ENCODE results near the gene LAPTM5.
"Not testable (repeated sequence)": the region's sequence is repeated elsewhere in the genome, so short reads cannot be mapped to it uniquely, and the experiment has no call there.

The LAPTM5 gene

DNA sequence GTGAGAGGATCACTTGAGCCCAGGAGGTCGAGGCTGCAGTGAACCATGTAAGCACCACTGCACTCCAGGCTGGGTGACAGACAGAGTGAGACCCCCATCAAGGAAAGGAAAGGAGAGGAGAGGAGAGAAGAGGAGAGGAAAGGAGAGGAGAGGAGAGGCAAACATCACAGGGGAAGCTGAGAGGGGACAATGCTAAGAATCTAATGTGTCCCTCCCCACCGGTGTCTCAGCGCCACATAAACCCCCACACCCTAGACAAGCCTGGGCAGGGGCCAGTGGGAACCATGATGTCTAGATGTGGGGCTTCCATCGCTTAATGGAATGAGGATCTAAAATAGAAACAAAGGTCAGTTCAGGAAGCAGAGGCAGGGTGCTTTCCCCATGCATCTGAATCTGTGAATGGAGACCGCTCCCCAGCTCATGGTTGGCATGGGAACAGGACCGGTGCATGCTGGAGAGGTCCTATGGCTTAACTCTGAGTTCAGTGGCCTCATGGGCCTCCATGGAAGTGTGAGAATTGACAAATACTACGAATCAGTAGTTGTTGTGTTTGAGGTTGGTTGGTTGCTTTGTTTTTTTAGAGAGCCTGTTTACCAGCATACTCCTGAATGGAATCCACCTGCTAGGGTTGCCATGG is 16.3 kb upstream of the LAPTM5 start:
- no peak overlapping the region for H3K4me3 ChIP-seq (ENCODE audit: low read depth, low read length)

DNA sequence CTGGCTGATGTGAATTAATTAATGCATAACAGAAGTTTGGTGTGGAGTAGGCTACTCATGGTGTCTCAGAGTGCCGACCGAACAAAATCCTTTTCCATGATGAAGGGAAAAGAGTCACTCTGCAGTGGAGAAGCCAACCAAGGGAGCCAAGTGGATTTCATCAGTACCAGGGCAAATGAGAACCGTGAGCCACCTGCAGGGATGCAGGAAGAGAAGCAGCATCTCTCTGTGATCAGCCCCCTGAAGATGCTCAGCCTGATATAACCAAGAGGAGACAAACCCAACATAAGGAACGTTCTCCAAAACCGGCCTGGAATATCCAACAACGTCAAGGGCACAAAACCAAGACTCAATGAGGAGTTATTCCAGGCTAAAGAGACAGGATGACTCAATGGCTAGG is 13.4 kb upstream of the LAPTM5 start:
- no peak overlapping the region for H3K4me3 ChIP-seq (ENCODE audit: low read depth, low read length)

DNA sequence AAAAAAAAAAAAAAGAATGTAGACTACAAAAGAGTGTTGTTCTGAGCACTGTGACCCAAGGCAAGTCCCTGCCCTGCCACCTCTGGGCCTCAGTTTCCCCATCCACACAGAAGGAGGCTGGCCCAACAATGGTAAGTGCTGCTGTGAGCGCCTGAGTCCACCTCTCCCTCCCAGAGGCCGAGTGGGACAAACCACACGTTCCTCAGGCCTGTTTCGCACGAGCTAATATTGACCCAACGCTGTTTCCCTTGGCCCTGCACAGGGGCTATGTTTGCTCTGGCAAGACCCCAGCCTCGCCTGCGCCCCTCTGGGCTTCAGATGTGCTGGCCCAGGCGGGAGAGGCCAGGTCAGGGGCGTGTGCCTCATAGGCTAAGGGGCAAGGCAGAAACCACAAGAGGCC is 12.6 kb upstream of the LAPTM5 start:
- no peak overlapping the region for H3K4me3 ChIP-seq (ENCODE audit: low read depth, low read length)

DNA sequence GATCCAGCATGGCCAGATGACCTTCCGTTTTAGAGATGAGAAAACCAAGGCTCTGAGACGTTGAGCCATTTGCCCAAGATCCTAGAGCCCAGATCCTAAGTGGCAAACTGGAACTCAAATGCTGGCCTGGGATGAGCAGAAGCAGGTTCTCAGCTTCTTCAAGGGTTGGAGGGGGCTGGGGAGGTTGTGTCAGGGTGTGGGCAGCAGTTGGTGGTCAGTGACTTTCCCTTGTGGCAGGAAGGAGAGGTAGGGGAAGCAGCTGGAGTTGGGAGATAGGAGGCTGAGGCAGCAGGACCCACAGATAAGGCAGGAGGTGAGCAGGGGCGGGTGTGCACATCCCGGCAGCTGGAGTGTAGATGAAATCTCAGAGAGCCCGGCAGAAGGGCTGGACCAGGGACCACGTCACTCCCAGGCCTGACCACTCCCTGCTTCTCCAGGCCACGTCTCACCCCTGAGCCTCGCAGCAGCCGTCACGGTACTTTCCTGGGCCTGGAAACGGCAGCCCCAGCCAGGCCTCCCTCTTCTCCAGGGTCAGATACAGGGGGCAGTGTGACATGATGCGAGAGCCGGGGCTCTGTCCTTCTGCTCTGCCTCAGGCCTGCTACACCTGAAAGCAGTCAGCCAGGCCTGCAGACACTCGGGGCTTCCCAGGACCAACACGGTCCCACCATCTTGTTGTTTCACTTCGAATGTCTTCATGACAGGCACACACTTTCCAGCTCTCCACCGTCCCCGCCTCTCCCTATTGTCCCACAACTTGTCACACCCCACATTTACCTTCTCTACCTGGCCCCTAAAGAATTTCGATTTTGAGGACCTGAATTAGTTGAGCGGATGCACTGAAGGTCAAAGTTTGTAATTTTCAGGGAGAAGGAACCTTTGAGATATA is 11.5 kb upstream of the LAPTM5 start:
- H3K4me3 ChIP-seq (ENCODE audit: low read depth, low read length), result no peak overlapping the region

DNA sequence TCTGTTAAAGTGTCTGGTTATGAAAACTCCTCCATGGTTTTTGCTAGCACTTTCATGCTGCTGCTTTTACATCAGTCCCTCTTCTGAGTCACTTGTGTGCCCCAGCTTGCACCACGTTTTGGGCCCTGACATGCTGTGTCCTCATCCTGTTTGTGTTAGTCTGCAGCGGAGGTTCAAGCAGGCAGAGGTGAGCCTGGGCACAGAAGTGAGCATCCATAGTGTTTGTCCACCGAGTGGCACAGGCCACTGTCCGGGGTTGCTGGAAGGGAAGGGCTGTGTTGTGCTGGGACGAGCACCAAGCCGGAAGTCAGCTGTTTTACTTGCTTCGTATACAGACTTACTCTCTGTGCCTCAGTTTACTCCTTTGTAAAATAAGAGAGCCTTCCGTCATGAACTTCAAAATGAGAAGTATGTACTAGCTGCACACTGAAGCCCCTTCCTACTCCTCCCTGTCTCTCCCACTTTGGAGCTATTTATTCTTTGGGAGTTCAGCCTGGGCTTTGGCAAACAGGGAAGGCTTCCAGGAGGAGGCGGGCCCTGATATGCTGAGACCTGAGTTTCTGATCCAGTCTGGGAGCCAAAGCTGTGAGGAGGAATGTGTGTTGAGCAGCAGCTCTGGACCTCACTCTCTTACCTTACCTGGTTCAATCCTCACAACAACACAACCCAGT is 10.7 kb upstream of the LAPTM5 start:
- no peak overlapping the region for H3K4me3 ChIP-seq (ENCODE audit: low read depth, low read length)

DNA sequence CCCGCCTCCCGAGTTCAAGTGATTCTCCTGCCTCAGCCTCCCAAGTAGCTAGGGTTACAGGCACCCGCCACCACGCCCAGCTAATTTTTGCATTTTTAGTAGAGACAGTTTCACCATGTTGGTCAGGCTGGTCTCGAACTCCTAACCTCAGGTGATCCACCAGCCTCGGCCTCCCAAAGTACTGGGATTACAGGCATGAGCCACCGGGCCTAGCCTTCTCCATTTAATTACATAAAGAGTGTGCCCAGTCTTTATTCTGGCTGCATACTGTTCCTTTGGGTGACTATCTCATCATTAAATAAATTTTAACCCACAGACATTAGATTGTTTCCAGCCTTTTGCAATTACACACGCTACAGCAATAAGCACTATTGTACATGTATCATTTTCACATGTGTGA is 9.4 kb upstream of the LAPTM5 start:
- H3K4me3 ChIP-seq (ENCODE audit: low read depth, low read length), result not testable (repeated sequence)

DNA sequence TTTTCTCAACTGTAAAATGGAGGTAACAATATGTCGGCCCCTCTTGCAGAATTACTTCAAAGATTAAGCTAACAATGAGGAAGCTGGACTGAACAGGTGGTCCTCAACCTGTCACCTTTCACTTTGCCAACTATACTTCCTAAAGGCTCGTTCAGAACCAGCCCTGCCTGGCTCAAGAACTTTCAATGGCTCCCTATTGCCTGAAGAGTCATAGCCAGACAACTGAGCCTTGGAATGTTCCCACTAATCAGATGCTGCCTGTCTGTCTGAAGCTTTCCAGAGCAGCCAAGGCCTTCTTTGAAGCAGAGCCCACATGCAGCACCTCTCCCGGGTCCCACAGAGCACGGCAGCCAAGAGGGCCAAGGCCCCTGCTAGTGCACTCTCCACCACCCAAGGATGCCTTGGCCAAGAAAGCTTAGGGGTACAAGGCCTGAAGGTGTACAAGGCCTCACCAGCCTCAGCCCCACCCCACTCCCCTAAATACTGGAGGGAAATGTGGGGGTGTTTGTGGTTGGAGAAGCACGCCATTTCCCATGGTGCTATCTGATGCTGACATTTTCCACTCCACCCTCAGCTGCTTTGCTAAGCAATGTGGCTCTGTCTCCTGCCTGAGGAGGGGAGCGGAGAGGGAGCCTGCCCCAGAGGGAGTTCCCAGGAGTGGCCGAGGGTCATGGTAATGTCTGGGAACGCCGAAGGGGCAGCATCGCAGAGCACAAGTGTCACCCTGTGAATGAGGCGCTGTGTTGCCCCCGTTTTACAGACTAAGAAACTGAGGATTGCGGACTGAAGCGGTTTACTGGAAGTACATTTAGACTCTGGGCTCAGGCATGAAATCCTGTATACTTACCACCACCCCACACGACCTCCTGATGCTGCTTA is 8.2 kb upstream of the LAPTM5 start:
- no peak overlapping the region for H3K4me3 ChIP-seq (ENCODE audit: low read depth, low read length)

DNA sequence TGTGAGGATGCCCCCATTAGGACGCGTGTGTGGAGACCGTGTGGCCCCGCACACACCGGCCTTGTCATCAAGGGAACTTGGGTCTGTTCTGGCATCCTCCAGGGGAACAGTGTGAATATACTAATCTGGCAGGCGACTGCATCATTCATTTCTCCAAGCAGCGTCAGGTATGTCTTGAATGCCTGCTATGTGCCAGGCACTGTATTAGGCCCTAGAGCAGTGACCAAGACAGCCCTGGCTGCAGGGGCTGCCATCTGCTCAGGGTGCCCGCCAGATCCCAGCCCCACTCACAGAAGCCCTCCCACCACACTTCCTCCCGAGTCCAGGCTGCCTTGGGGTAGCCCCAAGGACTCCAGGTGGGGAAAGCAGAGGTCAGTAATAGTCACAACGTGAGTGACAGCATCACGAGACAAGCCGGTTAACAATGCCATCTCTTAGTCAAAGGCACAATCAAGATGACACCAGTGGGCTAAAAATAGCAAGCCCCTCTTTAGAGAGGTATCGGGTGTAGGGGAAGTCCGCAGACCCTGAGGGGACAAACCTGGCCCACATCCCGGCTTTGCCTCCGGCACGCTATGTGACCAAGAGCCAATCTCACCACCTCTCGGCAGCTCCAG is 7.5 kb upstream of the LAPTM5 start:
- H3K4me3 ChIP-seq (ENCODE audit: low read depth, low read length), result no peak overlapping the region

DNA sequence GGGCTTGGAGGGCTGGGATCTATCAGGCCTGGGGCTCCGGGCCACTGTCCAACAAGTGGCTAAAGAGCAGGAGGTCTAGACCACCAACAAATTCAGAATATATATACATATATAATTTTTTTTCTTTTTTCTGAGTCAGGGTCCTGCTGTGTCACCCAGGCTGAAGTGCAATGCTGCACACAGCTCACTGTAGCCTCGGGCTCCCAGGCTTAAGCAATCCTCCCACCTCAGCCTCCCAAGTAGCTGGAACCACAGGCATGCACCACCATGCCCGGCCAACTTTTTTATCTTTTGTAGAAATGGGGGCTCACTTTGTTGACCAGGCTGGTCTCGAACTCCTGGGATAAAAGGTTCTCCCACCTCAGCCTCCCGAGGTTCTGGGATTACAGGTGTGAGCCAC is 6.8 kb upstream of the LAPTM5 start:
- no peak overlapping the region for H3K4me3 ChIP-seq (ENCODE audit: low read depth, low read length)

DNA sequence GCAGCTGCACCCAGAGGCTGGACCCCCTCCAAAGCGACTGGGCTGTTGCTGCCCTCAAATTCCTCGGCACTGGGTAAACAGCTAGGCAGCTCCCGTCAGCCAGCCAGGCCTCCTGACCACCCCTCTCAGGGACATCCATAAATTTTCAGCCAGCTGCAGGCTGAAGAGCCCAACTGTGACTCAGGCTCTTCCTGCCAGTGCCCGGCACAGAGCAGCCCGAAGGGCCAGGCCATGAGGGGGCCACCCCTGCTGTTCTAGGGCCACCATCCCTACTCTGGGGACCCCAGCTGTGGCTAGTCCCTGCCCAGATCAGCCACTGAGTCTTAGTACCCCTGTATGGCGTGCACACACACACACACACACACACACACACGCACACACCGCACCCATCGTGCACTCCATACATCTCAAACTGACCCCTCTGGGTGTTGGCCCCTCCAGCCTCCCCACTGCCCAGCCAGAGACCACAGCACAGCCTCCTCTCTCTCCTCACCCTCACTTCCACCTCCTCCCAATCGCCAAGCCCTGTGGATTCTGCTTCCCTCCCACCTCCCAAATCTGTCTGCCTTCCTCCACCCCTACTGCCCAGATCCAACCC is 6.2 kb upstream of the LAPTM5 start:
- H3K4me3 ChIP-seq (ENCODE audit: low read depth, low read length), result no peak overlapping the region

DNA sequence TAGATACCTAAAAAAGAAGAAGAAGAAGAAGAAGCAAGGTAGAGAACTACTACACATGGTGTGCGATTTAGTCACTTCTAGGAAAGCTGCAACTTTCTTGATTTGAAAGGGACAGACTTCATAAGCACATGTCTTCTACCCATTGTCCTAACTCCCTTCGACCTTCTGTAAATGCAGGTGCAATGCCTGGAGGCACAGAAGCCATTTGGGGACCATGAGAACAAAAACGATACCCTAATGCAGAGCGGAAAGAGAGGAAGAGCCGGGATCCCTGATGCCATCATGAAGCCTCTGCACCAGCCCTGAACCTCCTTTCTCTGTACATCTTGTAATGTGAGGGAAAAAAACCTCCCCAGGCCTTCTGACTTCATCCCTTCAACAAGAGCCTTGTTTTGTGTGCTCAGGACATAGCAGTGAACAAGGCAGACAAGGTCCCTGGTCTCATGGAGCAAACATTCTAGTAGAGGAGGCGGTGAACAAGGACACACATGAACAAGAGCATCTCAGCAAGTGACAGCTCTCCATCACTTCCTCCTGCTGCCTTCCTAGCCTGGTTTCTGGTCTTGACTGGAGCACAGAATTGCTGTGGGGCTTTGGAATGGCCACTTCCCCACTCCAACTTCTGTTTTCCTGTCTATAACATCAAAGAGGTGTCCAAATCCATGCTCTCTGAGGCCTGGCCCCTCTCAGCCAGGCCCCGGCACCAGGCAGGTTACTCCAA is 5.5 kb upstream of the LAPTM5 start:
- no peak overlapping the region for H3K4me3 ChIP-seq (ENCODE audit: low read depth, low read length)

DNA sequence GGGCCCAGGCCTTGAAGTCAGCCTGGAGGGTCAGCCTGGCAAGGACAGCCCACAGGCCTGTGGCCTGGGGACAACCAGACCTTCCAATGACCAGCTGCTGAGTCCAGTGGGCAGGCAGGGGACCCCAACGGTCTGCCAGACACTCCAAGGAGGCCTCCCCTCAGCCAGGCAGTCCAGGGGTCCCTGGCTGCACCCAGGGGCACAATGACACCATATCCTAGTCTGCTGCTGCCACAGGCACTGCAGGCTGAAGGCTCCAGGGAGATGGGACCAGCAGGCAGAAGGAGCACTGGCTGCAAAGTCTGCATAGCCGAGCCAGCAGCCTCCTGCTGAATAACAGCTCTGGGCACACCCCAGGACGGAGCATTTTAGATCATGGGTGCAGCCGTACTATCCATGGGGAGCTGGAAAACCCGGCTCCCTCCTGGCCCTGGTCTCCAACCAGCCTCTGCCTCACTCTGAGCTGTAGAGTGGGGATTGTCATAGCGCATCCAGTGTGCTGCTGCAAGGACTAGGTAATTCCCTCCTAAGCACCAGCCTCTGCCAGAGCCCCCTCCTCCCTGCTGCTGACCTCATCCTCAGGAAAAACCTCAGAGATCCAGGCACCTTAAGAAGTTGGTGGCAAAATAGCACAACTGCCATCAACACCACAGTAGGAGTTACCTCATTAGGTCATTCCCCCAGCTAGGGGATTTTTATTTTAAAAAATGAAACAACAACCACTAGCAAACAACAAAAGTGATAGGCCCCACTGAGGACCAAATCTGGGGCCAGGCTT is 4.8 kb upstream of the LAPTM5 start:
- H3K4me3 ChIP-seq (ENCODE audit: low read depth, low read length), result no peak overlapping the region

DNA sequence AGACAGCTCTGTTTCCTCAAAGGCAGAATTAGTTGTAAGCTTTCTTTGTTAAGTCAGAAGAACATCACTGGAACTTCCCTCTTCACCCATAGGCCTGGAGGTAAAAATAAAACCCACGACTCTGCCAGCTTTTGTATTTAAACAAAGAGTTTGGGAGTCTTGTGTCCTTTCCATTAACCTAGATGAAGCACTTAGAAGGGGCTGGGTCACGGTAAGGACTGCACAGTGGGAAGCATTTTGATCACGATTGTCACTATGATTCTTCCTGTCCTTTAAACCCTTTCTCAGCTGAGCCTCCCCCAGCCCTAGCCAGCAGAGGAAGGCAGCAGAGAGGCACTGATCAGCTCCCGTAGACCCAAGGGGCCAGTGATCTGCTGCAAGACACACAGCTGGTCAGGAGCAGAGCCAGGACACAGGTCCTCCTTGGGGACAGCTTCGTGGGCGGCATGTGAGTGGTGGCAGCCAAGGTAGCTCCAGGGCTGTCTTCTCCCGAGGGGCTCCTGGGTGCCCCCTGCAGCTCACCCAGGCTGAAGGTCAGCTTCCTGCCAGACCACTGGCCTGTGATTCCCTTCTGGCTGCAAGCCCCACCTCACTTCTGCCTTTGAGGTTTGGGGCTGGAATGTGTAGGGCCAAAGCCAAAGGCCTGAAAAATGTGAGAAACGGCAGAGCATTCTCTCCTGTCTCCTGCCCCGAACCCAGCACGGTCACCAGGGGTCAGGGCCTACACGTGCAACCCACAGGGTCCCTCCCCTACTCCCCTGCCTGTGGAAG is 4.0 kb upstream of the LAPTM5 start:
- no peak overlapping the region for H3K4me3 ChIP-seq (ENCODE audit: low read depth, low read length)

DNA sequence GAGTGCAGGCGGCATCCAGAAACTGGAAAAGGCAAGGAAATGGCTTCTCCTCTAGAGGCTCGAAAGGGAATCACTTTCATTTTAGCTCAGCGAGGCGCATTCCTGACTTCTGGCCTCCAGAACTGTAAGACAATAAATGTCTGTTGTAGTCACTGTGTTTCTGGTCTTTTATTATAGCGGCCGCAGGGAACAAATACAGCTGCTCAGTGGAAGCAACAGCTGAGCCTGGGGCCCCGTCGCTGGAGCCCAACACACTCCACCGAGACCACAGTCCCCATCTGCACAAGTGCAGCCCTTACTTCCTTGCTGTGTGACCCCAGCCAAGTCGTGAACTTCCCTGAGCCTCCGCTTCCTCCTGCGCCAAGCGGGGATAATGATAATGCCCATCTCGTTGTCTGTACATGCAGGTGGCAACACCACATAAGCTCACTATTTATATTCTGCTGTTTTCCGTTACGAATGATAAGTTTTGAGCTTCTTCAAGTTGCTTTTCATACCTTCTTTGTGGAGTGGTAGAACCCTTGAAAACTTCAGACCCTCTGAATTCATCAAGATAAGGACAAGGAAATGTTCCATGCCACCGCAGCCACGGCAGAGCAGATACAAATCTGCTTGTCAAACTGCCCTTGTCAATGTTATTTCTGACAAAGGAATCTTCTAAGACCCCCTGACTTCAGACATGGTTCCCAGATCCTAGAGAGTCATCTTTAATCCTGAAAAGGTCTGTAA is 3.2 kb upstream of the LAPTM5 start:
- no peak overlapping the region for H3K4me3 ChIP-seq (ENCODE audit: low read depth, low read length)

DNA sequence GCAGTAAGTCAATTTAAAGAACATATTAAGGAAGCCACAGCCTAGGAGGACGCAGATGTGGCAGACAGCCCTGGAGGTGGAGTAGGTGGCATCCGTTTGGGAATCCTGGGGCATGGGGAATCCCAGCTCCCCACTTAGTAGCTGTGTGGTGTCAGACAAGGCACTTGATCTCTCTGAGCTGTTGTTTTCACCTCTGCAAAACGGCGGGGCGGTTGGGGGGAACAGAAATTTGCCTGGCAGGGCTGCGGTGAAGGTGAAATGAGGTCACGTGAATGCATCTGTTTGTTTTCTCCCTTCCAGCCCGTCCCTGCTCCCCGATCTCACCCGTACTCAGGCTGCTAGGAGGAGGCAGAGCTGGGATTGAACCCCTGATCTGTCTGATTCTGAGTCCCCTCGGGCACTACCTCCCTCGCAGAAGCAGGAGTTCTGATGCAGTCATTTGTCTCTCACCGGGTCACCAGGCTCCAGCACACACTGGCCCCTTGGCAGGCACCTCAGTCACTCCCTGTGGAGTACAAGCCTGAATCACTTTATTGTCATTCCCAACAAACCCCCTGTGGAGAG is 2.2 kb upstream of the LAPTM5 start:
- H3K4me3 ChIP-seq (ENCODE audit: low read depth, low read length), result no peak overlapping the region

DNA sequence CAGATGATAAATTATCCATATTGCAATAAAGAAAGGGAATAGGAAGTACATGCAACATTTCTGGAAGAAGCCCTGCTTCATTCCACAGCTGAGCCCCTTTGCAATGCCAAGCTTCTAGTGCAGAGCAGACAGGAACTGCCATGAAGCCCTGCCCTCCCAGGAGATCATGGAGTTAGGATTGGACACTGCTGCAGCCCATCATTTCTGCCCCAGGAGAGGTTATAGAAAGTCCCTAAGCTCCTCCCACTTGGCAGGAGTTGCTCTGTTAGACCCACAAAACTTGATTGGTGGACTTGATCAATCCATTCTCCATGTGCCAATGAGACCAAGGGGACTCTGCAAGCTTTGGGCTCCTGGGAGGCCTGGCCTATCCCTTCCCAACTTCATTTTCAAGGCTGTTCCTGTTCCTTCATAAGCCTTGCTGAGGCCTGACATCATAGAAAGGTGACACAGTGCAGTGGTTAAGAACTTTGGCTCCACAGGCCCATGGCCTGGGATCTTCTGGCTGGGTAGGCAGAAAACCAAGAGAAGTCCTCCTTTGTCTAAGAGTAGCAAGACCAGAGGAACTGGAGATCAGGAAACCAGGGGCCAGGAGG is 1.3 kb upstream of the LAPTM5 start:
- H3K4me3 ChIP-seq (ENCODE audit: low read depth, low read length), result no peak overlapping the region

Data from iPS-11a (cell line).